KMS-11 (cell line): ENCODE data around the gene PACS1.

ENCODE experiments used
- H2AFZ ChIP-seq: fragments of 200-600 bp; sonication (generic); 2 replicates; pipeline ENCODE4 v1.6.1; 2016; ENCODE audit warnings: antibody characterized with exemption, mixed run types, low read depth
- H3K27ac ChIP-seq: fragments of 200-600 bp; sonication (generic); 2 replicates; pipeline ENCODE4 v1.6.1; 2016; ENCODE audit warnings: mild to moderate bottlenecking, mixed run types
- H3K27me3 ChIP-seq: fragments of 200-600 bp; sonication (generic); 2 replicates; pipeline ENCODE4 v1.6.1; 2017; ENCODE audit warnings: mild to moderate bottlenecking, low read depth, mixed run types, moderate library complexity; ENCODE audit not compliant: insufficient read depth
- H3K36me3 ChIP-seq: fragments of 200-600 bp; sonication (generic); 2 replicates; pipeline ENCODE4 v1.6.1; 2017; ENCODE audit warnings: mild to moderate bottlenecking, mixed run types; ENCODE audit not compliant: insufficient read depth
- H3K4me1 ChIP-seq: fragments of 200-600 bp; sonication (generic); 2 replicates; pipeline ENCODE4 v1.6.1; 2016; ENCODE audit warnings: mild to moderate bottlenecking, low read depth, mixed run types; ENCODE audit not compliant: poor library complexity, severe bottlenecking
- H3K4me2 ChIP-seq: fragments of 200-600 bp; sonication (generic); 2 replicates; pipeline ENCODE4 v1.7.0; 2016; ENCODE audit warnings: mild to moderate bottlenecking, mixed run types
- H3K4me3 ChIP-seq: fragments of 200-600 bp; sonication (generic); IDR thresholded peaks from 2 replicates; pipeline ENCODE4 v1.6.1; 2017; ENCODE audit warnings: low read depth, low read length, mixed read lengths; ENCODE audit not compliant: insufficient read depth
- H3K79me2 ChIP-seq: fragments of 200-600 bp; sonication (generic); 2 replicates; pipeline ENCODE4 v1.6.1; 2016; ENCODE audit warnings: low read depth, mixed run types; ENCODE audit not compliant: insufficient read depth
- H3K9ac ChIP-seq: fragments of 200-600 bp; sonication (generic); 2 replicates; pipeline ENCODE4 v1.6.1; 2016; ENCODE audit warnings: mild to moderate bottlenecking, mixed run types
- H4K20me1 ChIP-seq: fragments of 200-600 bp; sonication (generic); 2 replicates; pipeline ENCODE4 v1.6.1; 2016; ENCODE audit warnings: mild to moderate bottlenecking, mixed run types; ENCODE audit not compliant: insufficient read depth
- TF ChIP-seq, protein P1 (sequence below): fragments of 200-600 bp; sonication (generic); conservative IDR thresholded peaks from 2 replicates; pipeline ENCODE4 v1.6.1; 2017; ENCODE audit warnings: low read depth, mild to moderate bottlenecking, antibody characterized with exemption, low read length, moderate library complexity, mixed read lengths

The PACS1 gene

GRCh38 chr11:66100272-66101065 is 30.4 kb downstream of the PACS1 start:
- Histone ChIP-seq H3K4me3 (no peak overlapping the region), H3K27ac (no peak overlapping the region), H3K4me2 (no peak overlapping the region), H2AFZ (no peak overlapping the region), H3K36me3 (no peaks in the 10 kb centered on the region), H3K79me2 (peaks cover 12% of the 10 kb centered on the region; the same call in 1 of the 2 replicates), H4K20me1 (no peaks in the 10 kb centered on the region), H3K9ac (no peak overlapping the region), H3K4me1 (no peaks in the 10 kb centered on the region), H3K27me3 (no peaks in the 10 kb centered on the region)
- TF ChIP-seq, protein P1, sequence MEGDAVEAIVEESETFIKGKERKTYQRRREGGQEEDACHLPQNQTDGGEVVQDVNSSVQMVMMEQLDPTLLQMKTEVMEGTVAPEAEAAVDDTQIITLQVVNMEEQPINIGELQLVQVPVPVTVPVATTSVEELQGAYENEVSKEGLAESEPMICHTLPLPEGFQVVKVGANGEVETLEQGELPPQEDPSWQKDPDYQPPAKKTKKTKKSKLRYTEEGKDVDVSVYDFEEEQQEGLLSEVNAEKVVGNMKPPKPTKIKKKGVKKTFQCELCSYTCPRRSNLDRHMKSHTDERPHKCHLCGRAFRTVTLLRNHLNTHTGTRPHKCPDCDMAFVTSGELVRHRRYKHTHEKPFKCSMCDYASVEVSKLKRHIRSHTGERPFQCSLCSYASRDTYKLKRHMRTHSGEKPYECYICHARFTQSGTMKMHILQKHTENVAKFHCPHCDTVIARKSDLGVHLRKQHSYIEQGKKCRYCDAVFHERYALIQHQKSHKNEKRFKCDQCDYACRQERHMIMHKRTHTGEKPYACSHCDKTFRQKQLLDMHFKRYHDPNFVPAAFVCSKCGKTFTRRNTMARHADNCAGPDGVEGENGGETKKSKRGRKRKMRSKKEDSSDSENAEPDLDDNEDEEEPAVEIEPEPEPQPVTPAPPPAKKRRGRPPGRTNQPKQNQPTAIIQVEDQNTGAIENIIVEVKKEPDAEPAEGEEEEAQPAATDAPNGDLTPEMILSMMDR, result no peak

DNA sequence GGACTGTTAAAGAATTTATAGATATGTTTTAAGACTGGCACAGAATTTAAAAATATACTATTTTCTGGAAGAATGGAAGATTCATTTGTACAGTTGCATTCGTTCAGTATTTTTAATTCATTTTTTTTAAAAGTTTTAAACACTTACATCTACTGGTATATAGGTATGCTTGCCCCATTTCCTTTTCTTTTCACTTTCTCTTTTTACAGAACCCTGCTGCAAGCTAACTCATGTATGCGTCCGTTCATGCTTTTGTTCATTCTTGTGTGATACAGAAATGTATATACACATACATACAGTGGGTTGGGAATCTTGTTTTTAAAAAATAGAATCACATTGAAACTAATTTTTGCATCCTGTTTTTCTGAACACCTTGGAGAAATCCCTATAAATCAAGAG is 31.0 kb downstream of the PACS1 start:
- Histone ChIP-seq H3K36me3 (no peaks in the 10 kb centered on the region), H2AFZ (no peak overlapping the region), H3K4me1 (no peaks in the 10 kb centered on the region), H3K4me3 (no peak overlapping the region), H3K27me3 (no peaks in the 10 kb centered on the region), H3K79me2 (peaks cover 17% of the 10 kb centered on the region; the same call in 1 of the 2 replicates), H4K20me1 (no peaks in the 10 kb centered on the region), H3K27ac (no peak overlapping the region), H3K4me2 (no peak overlapping the region), H3K9ac (no peak overlapping the region)
- TF ChIP-seq, protein P1, result no peak

DNA sequence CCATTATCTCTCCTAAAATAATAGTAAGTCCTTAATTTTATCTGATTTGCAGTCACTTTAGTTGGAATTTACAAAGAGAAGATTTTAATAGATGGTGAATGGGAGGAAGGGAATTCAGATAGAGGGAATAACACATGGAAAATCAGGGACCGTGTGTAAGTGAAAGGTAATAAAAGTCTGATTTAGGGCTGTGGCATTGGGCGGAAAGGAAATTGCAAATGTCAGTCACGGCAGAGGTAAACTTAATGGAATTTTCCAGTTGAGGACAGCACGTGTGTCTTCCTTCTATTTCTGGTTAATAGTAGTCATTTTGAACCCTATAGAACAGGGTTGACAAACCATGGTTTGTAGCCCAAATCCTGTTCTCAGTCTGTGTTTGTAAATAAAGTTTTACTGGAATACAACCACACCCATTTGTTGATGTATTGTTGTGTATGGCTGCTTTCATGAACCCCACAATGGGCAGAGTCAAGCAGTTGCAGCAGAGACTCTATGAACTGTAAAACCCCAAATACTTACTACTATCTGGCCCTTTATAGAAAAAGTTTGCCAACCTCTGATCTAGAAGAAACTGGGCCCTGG is 34.1 kb downstream of the PACS1 start:
- H3K27me3 ChIP-seq, result no peaks in the 10 kb centered on the region
- H3K4me3 ChIP-seq, result no peak overlapping the region
- no peak overlapping the region for H3K9ac ChIP-seq
- H3K36me3 ChIP-seq, result no peaks in the 10 kb centered on the region
- H4K20me1 ChIP-seq, result no peaks in the 10 kb centered on the region
- H2AFZ ChIP-seq, result no peak overlapping the region
- TF ChIP-seq, protein P1, result no peak
- H3K4me2 ChIP-seq, result no peak overlapping the region
- H3K4me1 ChIP-seq, result no peaks in the 10 kb centered on the region
- H3K79me2 ChIP-seq, result peaks cover 18% of the 10 kb centered on the region; the same call in 1 of the 2 replicates
- no peak overlapping the region for H3K27ac ChIP-seq

- peaks cover 2% of the 10 kb centered on the region for H3K4me1 ChIP-seq
- H3K27ac ChIP-seq, result no peak overlapping the region
- no peak overlapping the region for H3K9ac ChIP-seq
- H3K27me3 ChIP-seq, result no peaks in the 10 kb centered on the region
- H3K4me3 ChIP-seq, result no peak overlapping the region
- H3K79me2 ChIP-seq, result peaks cover 21% of the 10 kb centered on the region; the same call in 1 of the 2 replicates
- no peak overlapping the region for H3K4me2 ChIP-seq
- H4K20me1 ChIP-seq, result no peaks in the 10 kb centered on the region
- no peak overlapping the region for H2AFZ ChIP-seq
- TF ChIP-seq, protein P1, result no peak
- H3K36me3 ChIP-seq, result no peaks in the 10 kb centered on the region
Observed at GRCh38 chr11:66106786-66107599, 36.9 kb downstream of the PACS1 start.
